K562 (cell line): ENCODE data around the gene PRDM16. TPM values are rescaled to one million over a fixed set of nuclear protein-coding genes. Genes with fewer than 3 reads are reported as not detected.

Experiments used
- ATAC-seq: fragments of 200-7000 bp; cut with Tn5 transposase; 3 replicates; pipeline ENCODE4 v1.9.1; 2020; ENCODE audit warnings: moderate library complexity
- BruUV-seq: library from RNA; stranded (reverse); fragments of 400-500 nt; replicated peaks from 2 replicates; lab custom pipeline; 2021; lab: Mats Ljungman, UMichigan
- CTCF ChIA-PET: fragments of 300-600 bp; formaldehyde crosslinking; extraction: SDS; loops from one replicate; lab custom pipeline; 2021; ENCODE audit warnings: low intra/inter-chr PET ratio; lab: Yijun Ruan, JAX
- POLR2A ChIA-PET: fragments of 300-600, 350-650 bp; sonication (Branson Sonifier 250); formaldehyde crosslinking; extraction: SDS; loops from one replicate; lab custom pipeline; 2021; ENCODE audit warnings: antibody characterized with exemption, inconsistent platforms; lab: Yijun Ruan, JAX
- DNase-seq, 4 experiments: peaks; one replicate each; pipeline versions ENCODE4 v3.0.0 to v3.0.0-alpha.2; 2011 to 2018; ENCODE audit warnings: low spot score in 3 of 4, mixed read lengths in 3 of 4; ENCODE audit errors: extremely low read depth in 1 of 4
- FAIRE-seq: peaks from 2 replicates; lab custom pipeline; 2011; peaks lifted over from hg19 to GRCh38; lab: Jason Lieb, UNC
- H2AFZ ChIP-seq: 2 replicates; pipeline ENCODE4 v1.6.0; 2011; ENCODE audit warnings: low read depth, low read length, control low read depth, inconsistent platforms
- H3K27ac ChIP-seq: fragments of 200-600 bp; 3 replicates; pipeline ENCODE4 v1.8.0; 2011; ENCODE audit warnings: low read depth, mild to moderate bottlenecking, control low read depth, inconsistent platforms, low read length, moderate library complexity, mixed read lengths; ENCODE audit errors: extremely low read depth
- H3K27me3 ChIP-seq, 2 experiments: fragments of 300-600 bp in 1 of 2; 2 replicates in 1 of 2; 3 replicates in 1 of 2; pipeline versions ENCODE4 v1.6.0 to v1.8.0; 2011; ENCODE audit warnings: inconsistent platforms in 2 of 2, low read length in 2 of 2, mild to moderate bottlenecking in 1 of 2, mixed read lengths in 1 of 2, moderate library complexity in 1 of 2; ENCODE audit not compliant: control insufficient read depth in 2 of 2, insufficient read depth in 2 of 2
- H3K36me3 ChIP-seq: fragments of 300-600 bp; 3 replicates; pipeline ENCODE4 v1.8.0; 2011; ENCODE audit warnings: mild to moderate bottlenecking, low read length, inconsistent platforms; ENCODE audit not compliant: control insufficient read depth, insufficient read depth
- H3K4me1 ChIP-seq, 2 experiments: fragments of 200-600 bp in 1 of 2; replicated peaks in 1 of 2; 2 replicates in 1 of 2; 3 replicates in 1 of 2; pipeline versions ENCODE4 v1.5.1 to v1.8.0; 2011; ENCODE audit warnings: inconsistent platforms in 2 of 2, low read length in 2 of 2, mild to moderate bottlenecking in 1 of 2, mixed read lengths in 1 of 2, moderate library complexity in 1 of 2; ENCODE audit not compliant: control insufficient read depth in 2 of 2, insufficient read depth in 2 of 2
- H3K4me2 ChIP-seq: 2 replicates; pipeline ENCODE4 v1.6.1; 2011; ENCODE audit warnings: low read length, control low read depth, inconsistent platforms, mixed read lengths; ENCODE audit not compliant: insufficient read depth
- H3K4me3 ChIP-seq: fragments of 200-600 bp; sonication (generic), shearing (Covaris generic); 2 replicates; pipeline ENCODE4 v1.5.1; 2016; ENCODE audit warnings: control low read depth, inconsistent platforms
- H3K79me2 ChIP-seq: fragments of 200-600 bp; 3 replicates; pipeline ENCODE4 v1.8.0; 2011; ENCODE audit warnings: low read length, inconsistent platforms; ENCODE audit not compliant: control insufficient read depth, insufficient read depth
- H3K9ac ChIP-seq, 2 experiments: 2 replicates each; pipeline versions ENCODE4 v1.6.0 to v1.6.1; 2011; ENCODE audit warnings: low read depth in 2 of 2, low read length in 2 of 2, control low read depth in 1 of 2, inconsistent platforms in 1 of 2, mild to moderate bottlenecking in 1 of 2, mixed read lengths in 1 of 2; ENCODE audit not compliant: insufficient read depth in 1 of 2
- H3K9me1 ChIP-seq: one replicate; pipeline ENCODE4 v1.6.0; 2011; ENCODE audit warnings: inconsistent platforms, mild to moderate bottlenecking, low read length, moderate library complexity; ENCODE audit not compliant: control insufficient read depth, insufficient read depth
- H3K9me3 ChIP-seq: replicated peaks from 2 replicates; pipeline ENCODE4 v1.5.1; 2011; ENCODE audit warnings: low read depth, low read length, inconsistent platforms; ENCODE audit not compliant: control insufficient read depth, insufficient read depth
- H4K20me1 ChIP-seq: replicated peaks from 2 replicates; pipeline ENCODE4 v1.6.1; 2011; ENCODE audit warnings: low read length, inconsistent platforms, mixed read lengths; ENCODE audit not compliant: control insufficient read depth, insufficient read depth
- CREB5 ChIP-seq: fragments of 250-450 bp; sonication (Bioruptor Pico); IDR thresholded peaks from 2 replicates; pipeline ENCODE4 v1.5.0; 2020; ENCODE audit warnings: mild to moderate bottlenecking
- CTBP1 ChIP-seq: fragments of 450-650 bp; IDR thresholded peaks from 2 replicates; pipeline ENCODE4 v1.6.1; 2016; ENCODE audit warnings: borderline replicate concordance
- E2F4 ChIP-seq: sonication (generic); formaldehyde crosslinking; IDR thresholded peaks from 2 replicates; pipeline ENCODE4 v1.8.0; 2022; ENCODE audit warnings: mild to moderate bottlenecking, low read depth, missing genetic modification reagents
- HDAC1 ChIP-seq, 2 experiments: fragments of 450-650 bp; IDR thresholded peaks; 2 replicates each; pipeline ENCODE4 v1.6.1; 2016 to 2017; ENCODE audit warnings: inconsistent platforms in 1 of 2, mild to moderate bottlenecking in 1 of 2, moderate library complexity in 1 of 2
- MCM3 ChIP-seq: fragments of 450-650 bp; IDR thresholded peaks from 2 replicates; pipeline ENCODE4 v1.6.1; 2016
- POLR2AphosphoS2 ChIP-seq: IDR thresholded peaks from 2 replicates; pipeline ENCODE4 v1.6.1; 2012; ENCODE audit warnings: low read length, improper control_type of control experiment
- PTBP1 ChIP-seq: fragments of 200-400 bp; formaldehyde crosslinking; IDR thresholded peaks from 2 replicates; pipeline ENCODE4 v1.6.1; 2017; ENCODE audit warnings: low read depth, low read length
- ZBTB49 ChIP-seq: sonication (generic); formaldehyde crosslinking; IDR thresholded peaks from 2 replicates; pipeline ENCODE4 v1.8.0; 2022; ENCODE audit warnings: missing genetic modification reagents, mild to moderate bottlenecking, borderline replicate concordance
- ZNF41 ChIP-seq: fragments of 250-450 bp; sonication (Bioruptor Pico); conservative IDR thresholded peaks from 2 replicates; pipeline ENCODE4 v1.4.0; 2020; ENCODE audit warnings: mild to moderate bottlenecking
- WGBS: fragments of 100-300 bp; shearing (Covaris generic); methylation state at CpG from one replicate; pipeline ENCODE4 v1.1.6; 2016; ENCODE audit warnings: low coverage, mixed read lengths; ENCODE audit not compliant: insufficient coverage; ENCODE audit errors: missing lambda C conversion rate; 5-methylcytosine and 5-hydroxymethylcytosine counted together
- in situ Hi-C: fragments of 300-500 bp; cut with MboI; formaldehyde crosslinking; loops from 4 replicates; pipeline ENCODE4 v1.15.0; 2018; ENCODE audit warnings: inconsistent platforms, mixed read lengths
- intact Hi-C: fragments of 100-400 bp; cut with micrococcal nuclease; formaldehyde crosslinking; loops from 2 replicates; pipeline ENCODE4 v1.14.2; 2022
- polyA plus RNA-seq, 8 experiments: library from polyadenylated mRNA; depleted of rRNA in 4 of 8; stranded (reverse) in 5 of 8; unstranded in 3 of 8; fragments of >200 nt; fragmentation: Nextera tagmentation in 2 of 8; fragmentation: Illumina TruSeq in 1 of 8; extraction: Ambion mirVana in 2 of 8; extraction: Trizol in 1 of 8; gene quantifications; 2 replicates each; pipeline versions ENCODE4 v1.2.1 to v1.2.3, GENCODE V29; 2011 to 2014; ENCODE audit warnings: inconsistent platforms in 1 of 8, missing spikeins in 1 of 8
- total RNA-seq, 7 experiments: library from RNA; depleted of rRNA in 6 of 7; stranded (reverse); fragments of >200 nt in 6 of 7; fragmentation: Illumina TruSeq in 2 of 7; extraction: Trizol in 2 of 7; gene quantifications; 2 replicates each; pipeline versions ENCODE4 v1.2.1 to v1.2.3, GENCODE V29; 2011 to 2021; ENCODE audit warnings: low replicate concordance in 1 of 7

The PRDM16 gene
- total and polyA plus RNA-seq, 9 of the 15 experiments (the other 6 are each of a cell fraction or from before 2014, with no cell fraction given), result 0.10 to 0.27 TPM; not detected in 7

- Histone ChIP-seq H3K36me3 (no peaks in the 10 kb centered on the region), H3K9me1 (peaks cover 4% of the 10 kb centered on the region), H2AFZ (no peak overlapping the region), H4K20me1 (peaks cover 8% of the 10 kb centered on the region; the same call in 1 of the 2 replicates), H3K4me1 (peaks cover 0 to 57% of the 10 kb centered on the region in 2 experiments; a peak in 3 of 5 replicates), H3K9me3 (no peaks in the 10 kb centered on the region), H3K79me2 (no peaks in the 10 kb centered on the region), H3K9ac (no peak overlapping the region; a peak in 1 of 4 replicates), H3K27me3 (peaks cover 4 to 42% of the 10 kb centered on the region in 2 experiments; a peak in 4 of 5 replicates), H3K4me3 (no peak overlapping the region), H3K4me2 (0 out of 2 replicates have a peak overlapping the region, but pooled peaks have one; percentile 4), H3K27ac (no peak overlapping the region)
- no TSS peak for BruUV-seq
- TF ChIP-seq ZNF41 (CRISPR knock-in tag), result no peak
- TF ChIP-seq CTBP1, result 0 out of 2 replicates have a peak, but pooled peaks have one; percentile 2
- in situ Hi-C loops, result no loop called here
- 2% methylated on average over 21 of the region's 25 CpGs for WGBS
- DNase-seq, result no peak
- intact Hi-C loops, result no loop called here
- FAIRE-seq, result no peak
- ATAC-seq, result no peak
- CTCF ChIA-PET, result interaction anchor here (0.7 to 2.2 kb wide), 2 partner anchors 15 to 19 kb away, joined by 3 to 13 read pairs; partner anchors contain the start of gene ARHGEF16
- POLR2A ChIA-PET, result interaction anchor here (1.1 kb wide), 1 partner anchor 8 kb away, joined by 4 read pairs; no protein-coding TSS in a partner anchor
These were observed 403.3 kb downstream of the PRDM16 start for GRCh38 chr1:3472088-3472850.

GRCh38 chr1:3472906-3473305 is 403.9 kb downstream of the PRDM16 start:
- intact Hi-C loops (no loop called here), in situ Hi-C loops (no loop called here)
- no peaks in the 10 kb centered on the region for H3K79me2 ChIP-seq
- WGBS, result 1% methylated on average over 15 of the region's 17 CpGs
- H3K27ac ChIP-seq, result no peak overlapping the region
- peaks cover 2 to 36% of the 10 kb centered on the region in 2 experiments; a peak in 4 of 5 replicates for H3K27me3 ChIP-seq
- ATAC-seq, result no peak
- BruUV-seq, result no TSS peak
- no peaks in the 10 kb centered on the region for H3K36me3 ChIP-seq
- H3K9ac ChIP-seq, result no peak overlapping the region
- ChIA-PET CTCF (interaction anchor here (2.2 kb wide), 1 partner anchor 19 kb away, joined by 13 read pairs; the partner anchor contains the start of gene ARHGEF16), POLR2A (no interaction called here)
- no peak overlapping the region for H3K4me2 ChIP-seq
- no peak for DNase-seq
- peaks cover 14% of the 10 kb centered on the region; the same call in 1 of the 2 replicates for H4K20me1 ChIP-seq
- no peak overlapping the region for H3K4me3 ChIP-seq
- H3K9me3 ChIP-seq, result no peaks in the 10 kb centered on the region
- peaks cover 4% of the 10 kb centered on the region for H3K9me1 ChIP-seq
- H3K4me1 ChIP-seq, result peaks cover 0 to 57% of the 10 kb centered on the region in 2 experiments; a peak in 3 of 5 replicates
- no peak overlapping the region for H2AFZ ChIP-seq
- no peak for FAIRE-seq
- TF ChIP-seq POLR2AphosphoS2 (no peak), MCM3 (no peak), HDAC1 (IDR thresholded peaks at IDR 0.05) (no peak), E2F4 (CRISPR knock-in tag) (no peak), ZBTB49 (CRISPR knock-in tag) (no peak), CREB5 (CRISPR knock-in tag) (no peak), PTBP1 (no peak)
